Measurements from ENCODE around the gene GADL1.

The GADL1 gene

GRCh38 chr3:30677347-30677685, 217.1 kb downstream of the GADL1 start:
- DNase-seq (ENCODE audit: low read depth in 2 of 2): no peak

- no peak for DNase-seq (ENCODE audit: low read depth in 2 of 2)
Measured at GRCh38 chr3:30676424-30677346, 217.8 kb downstream of the GADL1 start.
